Measurements from ENCODE around the gene LRRN2. TPM values are rescaled to one million over a fixed set of nuclear protein-coding genes. Genes with fewer than 3 reads are reported as not detected.

The LRRN2 gene
- total RNA-seq, 1 experiment from 2014 or later: 5.0 TPM

DNA sequence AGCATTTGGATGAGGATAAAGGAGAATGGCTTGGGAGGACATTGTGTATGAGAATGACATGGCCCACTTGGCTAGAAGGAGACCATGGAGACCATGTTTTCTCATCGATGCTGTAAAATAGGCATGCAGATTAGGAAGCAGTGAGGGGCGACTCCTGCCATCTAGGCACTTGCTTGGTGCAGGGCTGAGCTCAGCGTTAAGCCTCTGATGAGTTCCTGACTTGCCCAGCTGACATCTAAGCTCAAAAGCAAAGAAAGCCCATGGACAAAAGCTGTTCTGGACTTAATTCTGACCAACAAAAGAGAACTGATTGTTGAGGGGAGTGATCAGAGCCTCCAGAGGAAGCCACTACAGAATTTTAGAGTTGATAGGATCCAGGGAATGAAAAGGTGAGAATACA, 74.5 kb downstream of the LRRN2 start:
- H3K27ac ChIP-seq (ENCODE audit: low read length): no peak overlapping the region
- H3K4me2 ChIP-seq (ENCODE audit: low read length): no peak overlapping the region
- intact Hi-C loops (cut with micrococcal nuclease): no loop called here
- H4K20me1 ChIP-seq (ENCODE audit: low read length): no peaks in the 10 kb centered on the region
- H3K4me1 ChIP-seq (ENCODE audit: insufficient read depth, low read length): no peaks in the 10 kb centered on the region
- BruUV-seq (replicated peaks): no TSS peak
- TF ChIP-seq EZH2 (IDR thresholded peaks at IDR 0.05; ENCODE audit: low read length, unreplicated experiment): no peak
- TF ChIP-seq, protein P1, sequence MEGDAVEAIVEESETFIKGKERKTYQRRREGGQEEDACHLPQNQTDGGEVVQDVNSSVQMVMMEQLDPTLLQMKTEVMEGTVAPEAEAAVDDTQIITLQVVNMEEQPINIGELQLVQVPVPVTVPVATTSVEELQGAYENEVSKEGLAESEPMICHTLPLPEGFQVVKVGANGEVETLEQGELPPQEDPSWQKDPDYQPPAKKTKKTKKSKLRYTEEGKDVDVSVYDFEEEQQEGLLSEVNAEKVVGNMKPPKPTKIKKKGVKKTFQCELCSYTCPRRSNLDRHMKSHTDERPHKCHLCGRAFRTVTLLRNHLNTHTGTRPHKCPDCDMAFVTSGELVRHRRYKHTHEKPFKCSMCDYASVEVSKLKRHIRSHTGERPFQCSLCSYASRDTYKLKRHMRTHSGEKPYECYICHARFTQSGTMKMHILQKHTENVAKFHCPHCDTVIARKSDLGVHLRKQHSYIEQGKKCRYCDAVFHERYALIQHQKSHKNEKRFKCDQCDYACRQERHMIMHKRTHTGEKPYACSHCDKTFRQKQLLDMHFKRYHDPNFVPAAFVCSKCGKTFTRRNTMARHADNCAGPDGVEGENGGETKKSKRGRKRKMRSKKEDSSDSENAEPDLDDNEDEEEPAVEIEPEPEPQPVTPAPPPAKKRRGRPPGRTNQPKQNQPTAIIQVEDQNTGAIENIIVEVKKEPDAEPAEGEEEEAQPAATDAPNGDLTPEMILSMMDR (conservative IDR thresholded peaks at IDR 0.05; ENCODE audit: low read depth, low read length): no peak
- TF ChIP-seq EZH2phosphoT487 (IDR thresholded peaks at IDR 0.05; ENCODE audit: borderline replicate concordance, low read length): no peak
- DNase-seq (no peak), ATAC-seq (no peak)
- H3K36me3 ChIP-seq (ENCODE audit: low read depth, low read length): no peaks in the 10 kb centered on the region
- CTCF ChIA-PET: no interaction called here
- H3K9me2 ChIP-seq (replicated peaks; ENCODE audit: low read length): no peaks in the 10 kb centered on the region
- no peaks in the 10 kb centered on the region for H3F3A ChIP-seq (ENCODE audit: low read length, unreplicated experiment)
- no peaks in the 10 kb centered on the region for H3K9me3 ChIP-seq (ENCODE audit: low read length)
- POLR2A ChIA-PET (ENCODE audit: unreplicated experiment): interaction anchor here (1.0 kb wide), 1 partner anchor 37 kb away, joined by 11 read pairs; no protein-coding TSS in a partner anchor
- H3K9ac ChIP-seq (ENCODE audit: low read length): no peak overlapping the region
- no peak overlapping the region for H3K4me3 ChIP-seq (ENCODE audit: low read length)
- no peaks in the 10 kb centered on the region for H3K27me3 ChIP-seq (ENCODE audit: low read length)
- no peaks in the 10 kb centered on the region for H3K79me2 ChIP-seq (ENCODE audit: low read length)
- H2AFZ ChIP-seq (ENCODE audit: low read length): no peak overlapping the region

DNA sequence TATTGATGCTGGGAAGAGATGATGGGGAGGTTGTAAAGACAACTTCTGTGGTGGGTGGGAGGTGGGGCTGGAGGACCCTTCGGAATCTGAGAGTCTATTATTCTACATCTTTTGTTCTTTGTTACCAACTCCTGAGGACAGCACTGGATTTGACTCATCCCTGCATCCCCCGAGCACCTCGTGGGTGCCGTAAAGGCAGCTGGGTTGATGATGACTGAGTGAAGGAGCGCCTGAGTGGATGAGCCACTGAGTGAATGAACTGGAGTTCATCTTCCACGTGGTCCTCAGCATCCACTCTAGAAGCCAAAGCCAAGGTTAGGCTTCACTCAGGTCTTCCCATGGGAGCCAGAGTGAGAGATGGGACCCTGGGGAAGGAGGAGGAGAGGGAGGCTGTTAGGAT, 77.6 kb downstream of the LRRN2 start:
- H3K9me3 ChIP-seq (ENCODE audit: low read length): no peaks in the 10 kb centered on the region
- H3K9ac ChIP-seq (ENCODE audit: low read length): no peak overlapping the region
- ChIA-PET CTCF (no interaction called here), POLR2A (ENCODE audit: unreplicated experiment) (no interaction called here)
- no peak overlapping the region for H3K4me2 ChIP-seq (ENCODE audit: low read length)
- no peak overlapping the region for H3K4me3 ChIP-seq (ENCODE audit: low read length)
- no peaks in the 10 kb centered on the region for H3F3A ChIP-seq (ENCODE audit: low read length, unreplicated experiment)
- no TSS peak for BruUV-seq (replicated peaks)
- no peak overlapping the region for H2AFZ ChIP-seq (ENCODE audit: low read length)
- no peaks in the 10 kb centered on the region for H3K4me1 ChIP-seq (ENCODE audit: insufficient read depth, low read length)
- H3K79me2 ChIP-seq (ENCODE audit: low read length): no peaks in the 10 kb centered on the region
- no peaks in the 10 kb centered on the region for H4K20me1 ChIP-seq (ENCODE audit: low read length)
- no peaks in the 10 kb centered on the region for H3K9me2 ChIP-seq (replicated peaks; ENCODE audit: low read length)
- H3K36me3 ChIP-seq (ENCODE audit: low read depth, low read length): no peaks in the 10 kb centered on the region
- ATAC-seq: no peak
- TF ChIP-seq, protein P1 (conservative IDR thresholded peaks at IDR 0.05; ENCODE audit: low read depth, low read length): no peak
- TF ChIP-seq EZH2 (IDR thresholded peaks at IDR 0.05; ENCODE audit: low read length, unreplicated experiment): no peak
- H3K27me3 ChIP-seq (ENCODE audit: low read length): no peaks in the 10 kb centered on the region
- intact Hi-C loops (cut with micrococcal nuclease): no loop called here
- H3K27ac ChIP-seq (ENCODE audit: low read length): no peak overlapping the region
- DNase-seq: no peak

DNA sequence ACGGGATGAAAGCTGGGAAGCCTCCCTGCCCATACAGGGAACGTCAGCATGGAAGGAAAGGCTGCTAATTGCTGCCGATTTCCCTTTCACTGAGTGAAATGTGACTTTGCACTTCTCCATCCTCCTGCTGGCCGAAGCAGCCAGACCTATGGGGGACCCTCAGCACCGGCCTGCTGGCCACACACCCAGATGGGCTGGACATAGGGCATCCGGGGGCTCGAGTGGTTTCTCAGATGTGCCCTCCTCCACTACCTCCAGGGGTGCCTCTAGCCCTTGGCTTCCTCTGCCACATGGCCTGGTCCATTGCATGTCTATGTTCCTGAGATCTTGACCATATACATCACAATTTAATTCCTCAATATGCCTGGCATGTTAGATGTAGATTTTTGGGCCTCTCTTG, 79.7 kb downstream of the LRRN2 start:
- CTCF ChIA-PET: interaction anchor here (0.6 kb wide), 1 partner anchor 14 kb away, joined by 3 read pairs; no protein-coding TSS in a partner anchor
- ATAC-seq (no peak), DNase-seq (no peak)
- POLR2A ChIA-PET (ENCODE audit: unreplicated experiment): no interaction called here
- H3K9ac ChIP-seq (ENCODE audit: low read length): no peak overlapping the region
- H3K9me2 ChIP-seq (replicated peaks; ENCODE audit: low read length): no peaks in the 10 kb centered on the region
- BruUV-seq (replicated peaks): no TSS peak
- H3F3A ChIP-seq (ENCODE audit: low read length, unreplicated experiment): no peaks in the 10 kb centered on the region
- no peaks in the 10 kb centered on the region for H3K9me3 ChIP-seq (ENCODE audit: low read length)
- H3K36me3 ChIP-seq (ENCODE audit: low read depth, low read length): no peaks in the 10 kb centered on the region
- no peaks in the 10 kb centered on the region for H4K20me1 ChIP-seq (ENCODE audit: low read length)
- no peaks in the 10 kb centered on the region for H3K79me2 ChIP-seq (ENCODE audit: low read length)
- no peaks in the 10 kb centered on the region for H3K27me3 ChIP-seq (ENCODE audit: low read length)
- H3K4me1 ChIP-seq (ENCODE audit: insufficient read depth, low read length): no peaks in the 10 kb centered on the region
- intact Hi-C loops (cut with micrococcal nuclease): no loop called here
- H3K4me2 ChIP-seq (ENCODE audit: low read length): no peak overlapping the region
- no peak overlapping the region for H2AFZ ChIP-seq (ENCODE audit: low read length)
- TF ChIP-seq EZH2 (IDR thresholded peaks at IDR 0.05; ENCODE audit: low read length, unreplicated experiment) (no peak), EZH2phosphoT487 (IDR thresholded peaks at IDR 0.05; ENCODE audit: borderline replicate concordance, low read length) (no peak)
- TF ChIP-seq, protein P1 (conservative IDR thresholded peaks at IDR 0.05; ENCODE audit: low read depth, low read length): no peak
- no peak overlapping the region for H3K4me3 ChIP-seq (ENCODE audit: low read length)
- no peak overlapping the region for H3K27ac ChIP-seq (ENCODE audit: low read length)
